Endothelial cell of umbilical vein (primary cell): ENCODE results near the gene IFT52. TPM values are rescaled to one million over a fixed set of nuclear protein-coding genes. Genes with fewer than 3 reads are reported as not detected.

Source experiments
- BruUV-seq: library from RNA; stranded (reverse); fragments of 400-500 nt; replicated peaks from 2 replicates; lab custom pipeline; 2021; lab: Mats Ljungman, UMichigan
- CTCF ChIA-PET: fragments of 300-600, 350-600 bp; sonication (Branson Sonifier 250); formaldehyde crosslinking; loops from one replicate; lab custom pipeline; 2021; ENCODE audit warnings: antibody characterized with exemption, inconsistent platforms; lab: Charles Lee
- POLR2A ChIA-PET: fragments of 300-600, 350-600 bp; sonication (Branson Sonifier 250); formaldehyde crosslinking; loops from one replicate; lab custom pipeline; 2021; ENCODE audit warnings: antibody characterized with exemption, inconsistent platforms; lab: Charles Lee
- DNase-seq: peaks from one replicate; pipeline ENCODE4 v3.0.0-alpha.2; 2011; ENCODE audit warnings: low read depth, low spot score
- FAIRE-seq: peaks from 2 replicates; lab custom pipeline; 2011; peaks lifted over from hg19 to GRCh38; lab: Jason Lieb, UNC
- H2AFZ ChIP-seq: 2 replicates; pipeline ENCODE4 v1.6.0; 2012; ENCODE audit warnings: low read depth, low read length, control low read depth, inconsistent platforms
- H3K27ac ChIP-seq: 2 replicates; pipeline ENCODE4 v1.5.1; 2011; ENCODE audit warnings: low read depth, mild to moderate bottlenecking, control low read depth, low read length, moderate library complexity; ENCODE audit not compliant: insufficient read depth
- H3K27me3 ChIP-seq, 2 experiments: 2 replicates each; pipeline versions ENCODE4 v1.6.0 to v1.6.1; 2011; ENCODE audit warnings: low read length in 2 of 2, mixed read lengths in 1 of 2; ENCODE audit not compliant: control insufficient read depth in 2 of 2, insufficient read depth in 2 of 2
- H3K36me3 ChIP-seq, 2 experiments: 2 replicates in 1 of 2; 3 replicates in 1 of 2; pipeline ENCODE4 v1.5.1; 2011; ENCODE audit warnings: low read length in 2 of 2, mild to moderate bottlenecking in 1 of 2, moderate library complexity in 1 of 2; ENCODE audit not compliant: control insufficient read depth in 2 of 2, insufficient read depth in 2 of 2; ENCODE audit errors: extremely low read depth in 1 of 2
- H3K4me1 ChIP-seq: 3 replicates; pipeline ENCODE4 v1.5.1; 2011; ENCODE audit warnings: mild to moderate bottlenecking, low read length; ENCODE audit not compliant: control insufficient read depth, insufficient read depth; ENCODE audit errors: extremely low read depth
- H3K4me2 ChIP-seq: 2 replicates; pipeline ENCODE4 v1.6.1; 2011; ENCODE audit warnings: low read length, control low read depth, mixed read lengths; ENCODE audit not compliant: insufficient read depth
- H3K4me3 ChIP-seq, 3 experiments: fragments of 200-600 bp in 1 of 3; sonication (generic), shearing (Covaris generic) in 1 of 3; replicated peaks in 1 of 3; 2 replicates each; pipeline ENCODE4 v1.5.1; 2011 to 2016; ENCODE audit warnings: control low read depth in 3 of 3, low read length in 3 of 3, mild to moderate bottlenecking in 2 of 3, inconsistent platforms in 1 of 3, low read depth in 1 of 3, moderate library complexity in 1 of 3; ENCODE audit not compliant: insufficient read depth in 1 of 3
- H3K79me2 ChIP-seq: 2 replicates; pipeline ENCODE4 v1.6.0; 2012; ENCODE audit warnings: low read length, inconsistent platforms; ENCODE audit not compliant: control insufficient read depth, insufficient read depth
- H3K9ac ChIP-seq: replicated peaks from 2 replicates; pipeline ENCODE3; 2011; ENCODE audit warnings: low read length, control low read depth; ENCODE audit not compliant: insufficient read depth; ENCODE audit errors: extremely low read depth
- H3K9me1 ChIP-seq: replicated peaks from 3 replicates; pipeline ENCODE4 v1.6.0; 2011; ENCODE audit warnings: mild to moderate bottlenecking, low read length; ENCODE audit not compliant: control insufficient read depth, insufficient read depth; ENCODE audit errors: extremely low read depth
- H3K9me3 ChIP-seq: replicated peaks from 2 replicates; pipeline ENCODE4 v1.5.1; 2012; ENCODE audit warnings: low read length, inconsistent platforms; ENCODE audit not compliant: control insufficient read depth, insufficient read depth
- H4K20me1 ChIP-seq: replicated peaks from 2 replicates; pipeline ENCODE3; 2011; ENCODE audit warnings: mild to moderate bottlenecking, low read length; ENCODE audit not compliant: control insufficient read depth, insufficient read depth; ENCODE audit errors: extremely low read depth
- EZH2 ChIP-seq: IDR thresholded peaks from 2 replicates; pipeline ENCODE4 v1.6.1; 2012; ENCODE audit warnings: borderline replicate concordance, low read depth, mild to moderate bottlenecking, moderate library complexity, low read length, inconsistent platforms; ENCODE audit not compliant: severe bottlenecking
- FOS ChIP-seq: IDR thresholded peaks from 2 replicates; pipeline ENCODE4 v1.6.1; 2011; ENCODE audit warnings: mild to moderate bottlenecking, low read length, moderate library complexity, borderline replicate concordance; ENCODE audit not compliant: insufficient read depth
- GATA2 ChIP-seq: IDR thresholded peaks from 2 replicates; pipeline ENCODE4 v1.7.0; 2011; ENCODE audit warnings: low read depth, mild to moderate bottlenecking, moderate library complexity, mixed read lengths, low read length; ENCODE audit not compliant: insufficient read length, insufficient read depth
- JUN ChIP-seq: IDR thresholded peaks from 2 replicates; pipeline ENCODE4 v1.6.1; 2011; ENCODE audit warnings: borderline replicate concordance, low read depth; ENCODE audit not compliant: insufficient read length, insufficient read depth
- MYC ChIP-seq: IDR thresholded peaks from one replicate; pipeline ENCODE4 v1.6.1; 2011; ENCODE audit warnings: mild to moderate bottlenecking, low read depth, low read length
- POLR2A ChIP-seq: IDR thresholded peaks from 2 replicates; pipeline ENCODE4 v1.6.1; 2012; ENCODE audit warnings: low read depth, mild to moderate bottlenecking, control low read depth, low read length
- POLR2AphosphoS5 ChIP-seq: IDR thresholded peaks from 2 replicates; pipeline ENCODE4 v1.6.1; 2012; ENCODE audit warnings: low read depth, mild to moderate bottlenecking, control low read depth, low read length, moderate library complexity; ENCODE audit not compliant: insufficient read depth
- dilution Hi-C: fragments of 300-500 bp; cut with MboI; formaldehyde crosslinking; loops from one replicate; pipeline ENCODE4 v1.15.0; 2019; ENCODE audit warnings: low sequenced_read_pairs; ENCODE audit not compliant: extremely low pct_ligation_motif_present
- intact Hi-C: fragments of 100-400 bp; cut with micrococcal nuclease; formaldehyde crosslinking; loops from one replicate; pipeline ENCODE4 v1.10.0; 2022
- polyA plus RNA-seq, 4 experiments: library from polyadenylated mRNA; depleted of rRNA in 3 of 4; stranded (reverse) in 3 of 4; unstranded in 1 of 4; fragments of >200 nt; gene quantifications; 2 replicates each; pipeline versions ENCODE4 v1.2.1 to v1.2.3, GENCODE V29; 2011 to 2012; ENCODE audit warnings: missing spikeins in 1 of 4
- total RNA-seq: library from RNA; stranded (reverse); gene quantifications from 2 replicates; pipeline ENCODE4 v1.2.3, GENCODE V29; 2021
- TF ChIP-seq, protein P1 (sequence below): IDR thresholded peaks from 2 replicates; pipeline ENCODE4 v1.6.1; 2011; ENCODE audit not compliant: insufficient read depth, insufficient read length
- TF ChIP-seq, protein P2 (sequence below), 2 donors: IDR thresholded peaks; 1 replicate in 1 of 2; 2 replicates in 1 of 2; pipeline ENCODE4 v1.5.1; 2011; ENCODE audit warnings: low read length in 2 of 2, mild to moderate bottlenecking in 2 of 2, moderate library complexity in 2 of 2, control low read depth in 1 of 2, inconsistent platforms in 1 of 2, low read depth in 1 of 2; ENCODE audit not compliant: insufficient read depth in 1 of 2; ENCODE audit errors: extremely low read depth in 1 of 2

IFT52 gene
- total and polyA plus RNA-seq, 2 donors (not counting 3 experiments of a cell fraction or from before 2014, with no cell fraction given): 30.0 to 33.4 TPM

DNA sequence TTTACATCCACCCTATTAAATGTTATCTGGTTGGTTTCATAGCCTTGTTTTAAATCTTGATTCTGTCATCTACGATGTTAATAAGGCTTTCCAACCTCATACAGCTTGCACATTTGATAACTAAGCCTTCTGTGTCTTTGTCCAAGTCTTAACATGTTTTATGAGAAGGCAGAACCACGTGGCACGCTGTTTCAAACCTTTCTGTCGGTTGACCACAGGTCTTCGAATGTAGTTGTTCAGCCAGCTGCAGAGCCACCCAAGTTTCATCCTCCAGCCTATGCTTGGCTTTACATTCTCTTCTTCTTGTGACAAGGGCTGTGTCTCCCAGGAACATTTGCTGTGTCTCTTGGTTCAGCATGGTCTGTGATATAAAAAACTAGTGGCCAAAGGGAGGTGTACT is 47.6 kb upstream of the IFT52 start:
- Histone ChIP-seq H4K20me1 (no peaks in the 10 kb centered on the region), H3K79me2 (no peaks in the 10 kb centered on the region), H3K9ac (no peak overlapping the region), H3K36me3 (no peaks in the 10 kb centered on the region), H3K4me2 (no peak overlapping the region), H3K9me1 (no peaks in the 10 kb centered on the region), H3K4me3 (no peak overlapping the region), H2AFZ (no peak overlapping the region), H3K27ac (no peak overlapping the region), H3K9me3 (no peaks in the 10 kb centered on the region), H3K27me3 (no peaks in the 10 kb centered on the region), H3K4me1 (peaks cover 6% of the 10 kb centered on the region)
- FAIRE-seq: no peak
- dilution Hi-C loops: no loop called here
- ChIA-PET POLR2A (no interaction called here), CTCF (interaction anchor here (1.1 kb wide), 1 partner anchor 47 kb away, joined by 4 read pairs; the partner anchor contains the start of gene IFT52)
- no peak for DNase-seq
- BruUV-seq: no TSS peak
- intact Hi-C loops: no loop called here
- TF ChIP-seq EZH2: no peak
- TF ChIP-seq MYC: no peak
- no peak for TF ChIP-seq POLR2AphosphoS5
- no peak for TF ChIP-seq POLR2A
- TF ChIP-seq JUN: no peak
- TF ChIP-seq GATA2: no peak
- TF ChIP-seq, protein P1, sequence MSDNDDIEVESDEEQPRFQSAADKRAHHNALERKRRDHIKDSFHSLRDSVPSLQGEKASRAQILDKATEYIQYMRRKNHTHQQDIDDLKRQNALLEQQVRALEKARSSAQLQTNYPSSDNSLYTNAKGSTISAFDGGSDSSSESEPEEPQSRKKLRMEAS: no peak
- no peak for TF ChIP-seq FOS
- TF ChIP-seq, protein P2, sequence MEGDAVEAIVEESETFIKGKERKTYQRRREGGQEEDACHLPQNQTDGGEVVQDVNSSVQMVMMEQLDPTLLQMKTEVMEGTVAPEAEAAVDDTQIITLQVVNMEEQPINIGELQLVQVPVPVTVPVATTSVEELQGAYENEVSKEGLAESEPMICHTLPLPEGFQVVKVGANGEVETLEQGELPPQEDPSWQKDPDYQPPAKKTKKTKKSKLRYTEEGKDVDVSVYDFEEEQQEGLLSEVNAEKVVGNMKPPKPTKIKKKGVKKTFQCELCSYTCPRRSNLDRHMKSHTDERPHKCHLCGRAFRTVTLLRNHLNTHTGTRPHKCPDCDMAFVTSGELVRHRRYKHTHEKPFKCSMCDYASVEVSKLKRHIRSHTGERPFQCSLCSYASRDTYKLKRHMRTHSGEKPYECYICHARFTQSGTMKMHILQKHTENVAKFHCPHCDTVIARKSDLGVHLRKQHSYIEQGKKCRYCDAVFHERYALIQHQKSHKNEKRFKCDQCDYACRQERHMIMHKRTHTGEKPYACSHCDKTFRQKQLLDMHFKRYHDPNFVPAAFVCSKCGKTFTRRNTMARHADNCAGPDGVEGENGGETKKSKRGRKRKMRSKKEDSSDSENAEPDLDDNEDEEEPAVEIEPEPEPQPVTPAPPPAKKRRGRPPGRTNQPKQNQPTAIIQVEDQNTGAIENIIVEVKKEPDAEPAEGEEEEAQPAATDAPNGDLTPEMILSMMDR (IDR thresholded peaks at IDR 0.05; ENCODE audit: extremely low read depth in 1 of 2, insufficient read depth in 1 of 2, low read depth in 1 of 2, low read length in 2 of 2): no peak
